Suprapubic skin (tissue), 4 donors: ENCODE results near the gene TNFAIP8L3. TPM values are rescaled to one million over a fixed set of nuclear protein-coding genes. Genes with fewer than 3 reads are reported as not detected.

Experiments used
- DNase-seq, 2 donors: peaks; one replicate each; pipeline ENCODE4 v3.0.0-alpha.2; 2019; ENCODE audit warnings: low spot score in 2 of 2
- H3K27ac ChIP-seq: fragments of 200-600 bp; sonication (generic); one replicate; pipeline ENCODE4 v1.5.1; 2019
- H3K27me3 ChIP-seq: fragments of 200-600 bp; sonication (generic); one replicate; pipeline ENCODE4 v1.5.1; 2019
- H3K36me3 ChIP-seq: fragments of 200-600 bp; sonication (generic); one replicate; pipeline ENCODE4 v1.5.1; 2019
- H3K4me1 ChIP-seq: fragments of 200-600 bp; sonication (generic); one replicate; pipeline ENCODE4 v1.5.1; 2019
- H3K4me3 ChIP-seq: fragments of 200-600 bp; sonication (generic); one replicate; pipeline ENCODE4 v1.5.1; 2019; ENCODE audit warnings: mild to moderate bottlenecking
- H3K9me3 ChIP-seq: fragments of 200-600 bp; sonication (generic); one replicate; pipeline ENCODE4 v1.5.1; 2019
- CTCF ChIP-seq, 2 donors: fragments of 200-600 bp in 1 of 2; fragments of 450-650 bp in 1 of 2; sonication (generic) in 1 of 2; IDR thresholded peaks; one replicate each; pipeline ENCODE4 v1.5.1; 2016 to 2019; ENCODE audit warnings: antibody characterized with exemption in 2 of 2, mild to moderate bottlenecking in 1 of 2, moderate library complexity in 1 of 2
- EP300 ChIP-seq: sonication (generic); formaldehyde crosslinking; IDR thresholded peaks from one replicate; pipeline ENCODE4 v1.6.1; 2017; ENCODE audit warnings: antibody characterized with exemption
- POLR2A ChIP-seq, 2 donors: fragments of 450-650 bp; IDR thresholded peaks; one replicate each; pipeline ENCODE4 v1.6.1; 2017; ENCODE audit warnings: antibody characterized with exemption in 2 of 2, mild to moderate bottlenecking in 2 of 2, moderate library complexity in 2 of 2
- POLR2AphosphoS5 ChIP-seq, 3 donors: sonication (generic); formaldehyde crosslinking; IDR thresholded peaks; one replicate each; pipeline ENCODE4 v1.6.1; 2017; ENCODE audit warnings: antibody characterized with exemption in 3 of 3
- WGBS: methylation state at CpG from one replicate; pipeline ENCODE4 v1.1.5; 2018; 5-methylcytosine and 5-hydroxymethylcytosine counted together
- total RNA-seq, 4 donors: library from RNA; depleted of rRNA; stranded (reverse); fragments of >200 nt; gene quantifications; one replicate each; pipeline ENCODE4 v1.1.0, GENCODE V29; 2016

TNFAIP8L3 gene
- total RNA-seq, 4 donors from 2014 or later = 11.1 to 30.0 (median 15.9) TPM

- peaks cover 37% of the 10 kb centered on the region for H3K4me1 ChIP-seq
- H3K9me3 ChIP-seq = no peaks in the 10 kb centered on the region
- TF ChIP-seq CTCF (IDR thresholded peaks at IDR 0.05) (no peak), POLR2A (IDR thresholded peaks at IDR 0.05) (no peak), EP300 (no peak), POLR2AphosphoS5 (IDR thresholded peaks at IDR 0.05) (no peak)
- WGBS = 90% methylated on average over 2 of the region's 2 CpGs
- no peaks in the 10 kb centered on the region for H3K36me3 ChIP-seq
- DNase-seq = no peak
- H3K27ac ChIP-seq = no peak overlapping the region
- H3K27me3 ChIP-seq = peaks cover 2% of the 10 kb centered on the region
- H3K4me3 ChIP-seq = no peak overlapping the region
These were observed 6.1 kb downstream of the TNFAIP8L3 start for GRCh38 chr15:51088585-51088984.

- no peaks in the 10 kb centered on the region for H3K27me3 ChIP-seq
- no peak overlapping the region for H3K27ac ChIP-seq
- peaks cover 28% of the 10 kb centered on the region for H3K4me1 ChIP-seq
- no peak for DNase-seq
- 66% methylated on average over 1 of the region's 1 CpG for WGBS
- H3K9me3 ChIP-seq = no peaks in the 10 kb centered on the region
- TF ChIP-seq CTCF (IDR thresholded peaks at IDR 0.05) (no peak), POLR2A (IDR thresholded peaks at IDR 0.05) (no peak), POLR2AphosphoS5 (IDR thresholded peaks at IDR 0.05) (no peak), EP300 (no peak)
- H3K4me3 ChIP-seq = no peak overlapping the region
- H3K36me3 ChIP-seq = no peaks in the 10 kb centered on the region
These were observed 7.2 kb downstream of the TNFAIP8L3 start for GRCh38 chr15:51087513-51087912.

GRCh38 chr15:51086409-51086808 lies 8.3 kb downstream of the TNFAIP8L3 start:
- peaks cover 25% of the 10 kb centered on the region for H3K4me1 ChIP-seq
- H3K27me3 ChIP-seq = no peaks in the 10 kb centered on the region
- DNase-seq = no peak
- 90% methylated on average over 4 of the region's 4 CpGs for WGBS
- H3K4me3 ChIP-seq = no peak overlapping the region
- no peak overlapping the region for H3K27ac ChIP-seq
- H3K9me3 ChIP-seq = no peaks in the 10 kb centered on the region
- TF ChIP-seq POLR2A (IDR thresholded peaks at IDR 0.05) (no peak), CTCF (IDR thresholded peaks at IDR 0.05) (no peak), POLR2AphosphoS5 (IDR thresholded peaks at IDR 0.05) (no peak), EP300 (no peak)
- no peaks in the 10 kb centered on the region for H3K36me3 ChIP-seq

GRCh38 chr15:51085764-51086163 lies 8.9 kb downstream of the TNFAIP8L3 start:
- DNase-seq = no peak
- no peaks in the 10 kb centered on the region for H3K27me3 ChIP-seq
- no peaks in the 10 kb centered on the region for H3K9me3 ChIP-seq
- peaks cover 20% of the 10 kb centered on the region for H3K4me1 ChIP-seq
- no peak overlapping the region for H3K4me3 ChIP-seq
- WGBS = 100% methylated on average over 1 of the region's 1 CpG
- no peaks in the 10 kb centered on the region for H3K36me3 ChIP-seq
- H3K27ac ChIP-seq = no peak overlapping the region
- no peak for TF ChIP-seq CTCF (IDR thresholded peaks at IDR 0.05)
- TF ChIP-seq EP300 = no peak
- TF ChIP-seq POLR2AphosphoS5 (IDR thresholded peaks at IDR 0.05) = no peak
- TF ChIP-seq POLR2A (IDR thresholded peaks at IDR 0.05) = no peak

- 88% methylated on average over 4 of the region's 4 CpGs for WGBS
- peaks cover 3% of the 10 kb centered on the region for H3K4me1 ChIP-seq
These were observed 11.0 kb downstream of the TNFAIP8L3 start for GRCh38 chr15:51083641-51084166.

More at GRCh38 chr15:51083641-51084166, 11.0 kb downstream of the TNFAIP8L3 start:
- Histone ChIP-seq H3K27ac (no peak overlapping the region), H3K4me3 (no peak overlapping the region), H3K36me3 (no peaks in the 10 kb centered on the region), H3K27me3 (no peaks in the 10 kb centered on the region), H3K9me3 (no peaks in the 10 kb centered on the region)
- no peak for TF ChIP-seq POLR2AphosphoS5 (IDR thresholded peaks at IDR 0.05)
- no peak for TF ChIP-seq EP300
- no peak for TF ChIP-seq CTCF (IDR thresholded peaks at IDR 0.05)
- TF ChIP-seq POLR2A (IDR thresholded peaks at IDR 0.05) = no peak
- DNase-seq = no peak
